HEK293 (cell line): ENCODE measurements around the gene RPS6KA2.

ENCODE experiments used
- CTCF ChIA-PET: fragments of 350-600 bp; formaldehyde crosslinking; extraction: SDS; loops from one replicate; lab custom pipeline; 2021; ENCODE audit warnings: antibody characterized with exemption; lab: Yijun Ruan, JAX
- POLR2A ChIA-PET: fragments of 300-600 bp; formaldehyde crosslinking; extraction: SDS; loops from one replicate; lab custom pipeline; 2020; ENCODE audit warnings: antibody characterized with exemption, inconsistent platforms; lab: Yijun Ruan, JAX
- H3K27ac ChIP-seq: fragments of 200-500 bp; sonication (Bioruptor generic); 2 replicates; pipeline ENCODE4 v1.5.1; 2014; ENCODE audit warnings: low read depth, low read length, control low read depth, inconsistent platforms; ENCODE audit errors: extremely low read depth
- H3K36me3 ChIP-seq, 2 experiments: fragments of 200-500 bp in 1 of 2; sonication (Bioruptor generic) in 1 of 2; 1 replicate in 1 of 2; 2 replicates in 1 of 2; pipeline ENCODE4 v1.5.1; 2014 to 2017; ENCODE audit warnings: inconsistent platforms in 2 of 2, low read length in 2 of 2; ENCODE audit not compliant: control insufficient read depth in 2 of 2, insufficient read depth in 1 of 2
- H3K4me1 ChIP-seq: fragments of 200-500 bp; sonication (Bioruptor generic); 2 replicates; pipeline ENCODE4 v1.5.1; 2014; ENCODE audit warnings: mild to moderate bottlenecking, low read length, inconsistent platforms; ENCODE audit not compliant: control insufficient read depth, insufficient read depth
- H3K4me3 ChIP-seq: 2 replicates; pipeline ENCODE4 v1.5.1; 2011; ENCODE audit warnings: low read depth, mild to moderate bottlenecking, control low read depth, low read length, moderate library complexity
- H3K9me3 ChIP-seq: fragments of 200-500 bp; sonication (Bioruptor generic); 2 replicates; pipeline ENCODE4 v1.5.1; 2014; ENCODE audit warnings: low read depth, low read length, inconsistent platforms; ENCODE audit not compliant: control insufficient read depth, insufficient read depth
- KLF1 ChIP-seq: fragments of 450-650 bp; formaldehyde crosslinking; IDR thresholded peaks from 2 replicates; pipeline ENCODE4 v1.5.1; 2016; ENCODE audit warnings: missing biosample characterization, missing genetic modification characterization
- SETDB1 ChIP-seq: IDR thresholded peaks from one replicate; pipeline ENCODE4 v1.6.1; 2017; ENCODE audit warnings: mild to moderate bottlenecking, low read length, moderate library complexity, mixed read lengths; ENCODE audit not compliant: insufficient read length
- ZBTB21 ChIP-seq: fragments of 450-650 bp; formaldehyde crosslinking; IDR thresholded peaks from 2 replicates; pipeline ENCODE4 v1.5.1; 2017; ENCODE audit warnings: missing biosample characterization, missing genetic modification characterization
- ZNF157 ChIP-seq: fragments of 450-650 bp; formaldehyde crosslinking; IDR thresholded peaks from 2 replicates; pipeline ENCODE4 v1.5.1; 2016; ENCODE audit warnings: missing biosample characterization, missing genetic modification characterization
- ZNF280C ChIP-seq: fragments of 450-650 bp; formaldehyde crosslinking; IDR thresholded peaks from 2 replicates; pipeline ENCODE4 v1.5.1; 2016; ENCODE audit warnings: missing biosample characterization, missing genetic modification characterization
- ZNF302 ChIP-seq: fragments of 450-650 bp; formaldehyde crosslinking; IDR thresholded peaks from 2 replicates; pipeline ENCODE4 v1.5.1; 2016; ENCODE audit warnings: missing biosample characterization, missing genetic modification characterization, low read depth
- ZNF350 ChIP-seq: fragments of 450-650 bp; formaldehyde crosslinking; IDR thresholded peaks from 2 replicates; pipeline ENCODE4 v1.5.0; 2017; ENCODE audit warnings: missing biosample characterization, mild to moderate bottlenecking, missing genetic modification characterization
- ZNF354C ChIP-seq: fragments of 450-650 bp; formaldehyde crosslinking; IDR thresholded peaks from 2 replicates; pipeline ENCODE4 v1.5.1; 2016; ENCODE audit warnings: missing biosample characterization, missing genetic modification characterization, low read depth, borderline replicate concordance
- ZNF518A ChIP-seq: fragments of 450-650 bp; formaldehyde crosslinking; conservative IDR thresholded peaks from 2 replicates; pipeline ENCODE4 v1.5.1; 2016; ENCODE audit warnings: low read depth, missing biosample characterization, missing genetic modification characterization
- ZNF549 ChIP-seq: fragments of 450-650 bp; IDR thresholded peaks from 2 replicates; pipeline ENCODE4 v1.5.1; 2018; ENCODE audit warnings: missing biosample characterization, missing genetic modification characterization, mild to moderate bottlenecking, inconsistent platforms, moderate library complexity
- ZNF558 ChIP-seq: fragments of 450-650 bp; formaldehyde crosslinking; IDR thresholded peaks from 2 replicates; pipeline ENCODE4 v1.5.1; 2016; ENCODE audit warnings: missing biosample characterization, missing genetic modification characterization
- ZNF792 ChIP-seq: fragments of 450-650 bp; formaldehyde crosslinking; IDR thresholded peaks from 2 replicates; pipeline ENCODE4 v1.5.1; 2016; ENCODE audit warnings: missing biosample characterization, missing genetic modification characterization
- ZNF830 ChIP-seq: fragments of 450-650 bp; IDR thresholded peaks from 2 replicates; pipeline ENCODE4 v1.5.0; 2018; ENCODE audit warnings: missing biosample characterization, missing genetic modification characterization, low read depth, mild to moderate bottlenecking, moderate library complexity
- TF ChIP-seq, protein P1 (sequence below): fragments of 450-650 bp; formaldehyde crosslinking; IDR thresholded peaks from 2 replicates; pipeline ENCODE4 v1.5.1; 2016; ENCODE audit warnings: missing biosample characterization, missing genetic modification characterization, low read depth

The RPS6KA2 gene

GRCh38 chr6:166389119-166389518 is 237.9 kb downstream of the RPS6KA2 start (continued):
- no peak for TF ChIP-seq ZNF280C (tag by site-specific recombination)
- no peak for TF ChIP-seq ZNF558 (tag by site-specific recombination)
- TF ChIP-seq ZNF354C (tag by site-specific recombination) = no peak
- no peak for TF ChIP-seq ZBTB21 (tag by site-specific recombination)
- no peak for TF ChIP-seq ZNF157 (tag by site-specific recombination)
- TF ChIP-seq ZNF549 (tag by site-specific recombination) = no peak
- no peak for TF ChIP-seq ZNF518A (tag by site-specific recombination)
- no peak for TF ChIP-seq ZNF302 (tag by site-specific recombination)
- no peak for TF ChIP-seq ZNF350 (tag by site-specific recombination)
- TF ChIP-seq ZNF830 (tag by site-specific recombination) = no peak
- no peak for TF ChIP-seq SETDB1
- TF ChIP-seq, all 188 proteins: peak for 0

DNA sequence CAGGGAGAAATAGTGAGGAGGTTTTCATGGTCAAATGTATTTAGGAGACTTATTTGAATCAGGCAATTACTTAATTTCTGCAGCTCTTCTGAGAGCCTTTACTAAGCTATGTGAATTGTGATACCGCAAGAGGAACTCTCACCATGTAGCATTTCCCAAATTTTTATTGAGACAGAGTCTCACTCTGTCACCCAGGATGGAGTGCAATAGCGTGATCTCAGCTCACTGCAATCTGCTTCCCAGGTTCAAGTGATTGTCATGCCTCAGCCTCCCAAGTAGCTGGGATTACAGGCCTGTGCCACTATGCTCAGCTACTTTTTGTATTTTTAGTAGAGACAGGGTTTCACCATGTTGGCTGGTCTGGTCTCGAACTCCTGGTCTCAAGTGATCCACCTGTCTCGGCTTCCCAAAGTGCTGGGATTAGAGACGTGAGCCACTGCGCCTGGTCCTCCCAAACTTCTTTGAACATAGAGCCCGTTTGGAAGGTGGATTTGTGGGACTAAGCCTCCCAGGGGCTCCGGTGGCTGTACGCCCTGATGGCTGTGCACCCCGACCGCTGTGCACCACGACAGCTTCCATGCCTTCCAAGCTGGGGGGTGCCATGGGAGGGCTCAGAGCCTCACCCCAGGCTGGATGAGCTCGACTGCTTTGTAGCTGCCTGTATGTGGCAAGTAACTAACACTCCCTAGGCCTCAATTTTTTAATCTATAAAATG is 238.6 kb downstream of the RPS6KA2 start:
- CTCF ChIA-PET = interaction anchor here (1.7 to 4.0 kb wide), 2 partner anchors 12 to 113 kb away, joined by 6 to 27 read pairs; no protein-coding TSS in a partner anchor
- Histone ChIP-seq H3K4me1 (no peaks in the 10 kb centered on the region), H3K27ac (no peak overlapping the region), H3K9me3 (no peaks in the 10 kb centered on the region), H3K4me3 (no peak overlapping the region), H3K36me3 (no peaks in the 10 kb centered on the region)
- no peak for TF ChIP-seq ZNF792 (tag by site-specific recombination)
- TF ChIP-seq, protein P1, sequence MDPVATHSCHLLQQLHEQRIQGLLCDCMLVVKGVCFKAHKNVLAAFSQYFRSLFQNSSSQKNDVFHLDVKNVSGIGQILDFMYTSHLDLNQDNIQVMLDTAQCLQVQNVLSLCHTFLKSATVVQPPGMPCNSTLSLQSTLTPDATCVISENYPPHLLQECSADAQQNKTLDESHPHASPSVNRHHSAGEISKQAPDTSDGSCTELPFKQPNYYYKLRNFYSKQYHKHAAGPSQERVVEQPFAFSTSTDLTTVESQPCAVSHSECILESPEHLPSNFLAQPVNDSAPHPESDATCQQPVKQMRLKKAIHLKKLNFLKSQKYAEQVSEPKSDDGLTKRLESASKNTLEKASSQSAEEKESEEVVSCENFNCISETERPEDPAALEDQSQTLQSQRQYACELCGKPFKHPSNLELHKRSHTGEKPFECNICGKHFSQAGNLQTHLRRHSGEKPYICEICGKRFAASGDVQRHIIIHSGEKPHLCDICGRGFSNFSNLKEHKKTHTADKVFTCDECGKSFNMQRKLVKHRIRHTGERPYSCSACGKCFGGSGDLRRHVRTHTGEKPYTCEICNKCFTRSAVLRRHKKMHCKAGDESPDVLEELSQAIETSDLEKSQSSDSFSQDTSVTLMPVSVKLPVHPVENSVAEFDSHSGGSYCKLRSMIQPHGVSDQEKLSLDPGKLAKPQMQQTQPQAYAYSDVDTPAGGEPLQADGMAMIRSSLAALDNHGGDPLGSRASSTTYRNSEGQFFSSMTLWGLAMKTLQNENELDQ (tag by site-specific recombination) = no peak
- no peak for TF ChIP-seq KLF1 (tag by site-specific recombination)
- POLR2A ChIA-PET = interaction anchor here (1.5 kb wide), 1 partner anchor 7 kb away, joined by 3 read pairs; no protein-coding TSS in a partner anchor
